ENCODE measurements around the gene NACC2.
"Not testable (repeated sequence)": the region's sequence is repeated elsewhere in the genome, so short reads cannot be mapped to it uniquely, and the experiment has no call there.

Gene NACC2

DNA sequence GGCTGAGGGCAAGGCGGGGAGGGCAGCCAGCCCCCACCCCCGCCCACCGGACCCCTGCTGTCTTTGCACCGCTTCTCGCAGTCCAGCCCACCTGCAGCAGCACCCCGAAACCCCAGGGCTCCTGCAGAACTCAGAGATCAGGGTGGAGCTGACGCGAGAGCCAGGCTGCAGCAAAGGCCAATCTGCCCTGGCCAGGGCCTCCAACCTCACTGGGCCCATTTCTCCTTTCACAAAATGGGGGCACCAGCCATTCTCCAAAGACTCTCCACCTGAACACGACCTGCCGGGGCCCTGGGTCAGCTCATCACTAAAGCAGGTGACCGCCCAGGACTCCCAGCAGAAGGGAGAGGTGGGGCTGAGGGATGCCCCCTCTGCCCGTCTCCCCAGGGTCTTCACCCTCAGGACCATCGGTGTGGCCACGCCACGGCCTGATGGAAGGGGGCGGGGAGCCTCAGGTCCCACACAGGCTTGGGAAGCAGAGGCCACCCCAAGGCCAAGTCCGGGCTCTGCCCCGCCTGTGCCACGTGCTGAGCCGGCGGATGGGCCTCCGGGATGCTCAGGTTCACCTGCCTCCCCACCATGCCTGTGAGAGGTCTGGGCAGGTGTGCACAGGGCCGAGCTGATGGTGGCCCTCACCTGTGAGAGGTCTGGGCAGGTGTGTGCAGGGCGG is 13.1 kb downstream of the NACC2 start:
- DNase-seq (ENCODE audit: low read depth in 1 of 2, low spot score in 1 of 2), result no peak

GRCh38 chr9:136081113-136081825 is 13.8 kb downstream of the NACC2 start:
- no peak for DNase-seq (ENCODE audit: low read depth in 1 of 2, low spot score in 1 of 2)

GRCh38 chr9:136080716-136081112 is 14.4 kb downstream of the NACC2 start:
- no peak for DNase-seq (ENCODE audit: low read depth in 1 of 2, low spot score in 1 of 2)

DNA sequence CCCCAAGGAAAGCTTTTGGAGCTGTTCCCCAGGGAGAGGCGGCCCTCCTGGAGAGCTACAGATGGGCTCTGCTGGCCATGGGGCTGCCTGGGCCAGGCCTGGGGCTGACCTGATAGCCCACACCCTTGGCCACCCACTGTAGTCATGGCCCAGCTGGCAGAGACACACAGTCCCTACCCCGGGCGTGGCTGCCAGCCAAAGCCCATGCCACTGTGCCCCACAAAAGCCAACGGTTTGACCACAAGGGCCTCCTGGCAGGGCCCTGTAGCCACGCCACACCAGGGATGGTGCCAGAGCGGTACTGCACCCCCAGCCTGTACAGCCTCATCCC is 15.2 kb downstream of the NACC2 start:
- DNase-seq (ENCODE audit: low read depth in 1 of 2, low spot score in 1 of 2), result no peak

GRCh38 chr9:136079211-136079915 is 15.7 kb downstream of the NACC2 start:
- no peak for DNase-seq (ENCODE audit: low read depth in 1 of 2, low spot score in 1 of 2)

DNA sequence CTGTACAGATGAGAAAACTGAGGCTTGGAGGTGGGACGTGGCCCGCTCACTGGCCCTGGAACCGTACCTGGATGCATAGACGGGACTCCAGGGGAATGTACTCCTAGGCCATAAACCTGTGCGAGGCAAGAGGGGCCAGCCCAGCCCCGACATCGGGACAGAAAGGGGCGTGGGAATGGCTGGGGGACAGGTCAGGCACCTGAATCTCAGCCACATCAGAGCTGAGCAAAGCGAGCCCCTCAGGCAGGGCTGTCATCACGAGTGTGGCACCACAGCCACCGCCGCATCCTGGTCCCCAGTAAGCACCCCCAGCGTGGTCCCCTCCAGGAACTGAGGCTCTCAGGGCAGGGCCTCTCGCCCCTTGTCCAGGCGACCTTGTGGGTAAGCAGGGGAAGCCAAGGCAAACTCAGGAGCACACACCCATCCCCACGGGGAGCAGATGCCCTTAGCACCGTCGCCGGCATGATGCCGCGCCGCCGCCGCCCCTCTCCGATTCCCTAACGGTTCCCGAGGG is 16.5 kb downstream of the NACC2 start:
- DNase-seq (ENCODE audit: low read depth in 1 of 2, low spot score in 1 of 2), result no peak

GRCh38 chr9:136078024-136078423 is 17.1 kb downstream of the NACC2 start:
- DNase-seq (ENCODE audit: low read depth in 1 of 2, low spot score in 1 of 2), result no peak

GRCh38 chr9:136077491-136077890 is 17.6 kb downstream of the NACC2 start:
- DNase-seq (ENCODE audit: low read depth in 1 of 2, low spot score in 1 of 2), result no peak

GRCh38 chr9:136075881-136076678 is 19.0 kb downstream of the NACC2 start:
- DNase-seq (ENCODE audit: low read depth in 1 of 2, low spot score in 1 of 2), result no peak

DNA sequence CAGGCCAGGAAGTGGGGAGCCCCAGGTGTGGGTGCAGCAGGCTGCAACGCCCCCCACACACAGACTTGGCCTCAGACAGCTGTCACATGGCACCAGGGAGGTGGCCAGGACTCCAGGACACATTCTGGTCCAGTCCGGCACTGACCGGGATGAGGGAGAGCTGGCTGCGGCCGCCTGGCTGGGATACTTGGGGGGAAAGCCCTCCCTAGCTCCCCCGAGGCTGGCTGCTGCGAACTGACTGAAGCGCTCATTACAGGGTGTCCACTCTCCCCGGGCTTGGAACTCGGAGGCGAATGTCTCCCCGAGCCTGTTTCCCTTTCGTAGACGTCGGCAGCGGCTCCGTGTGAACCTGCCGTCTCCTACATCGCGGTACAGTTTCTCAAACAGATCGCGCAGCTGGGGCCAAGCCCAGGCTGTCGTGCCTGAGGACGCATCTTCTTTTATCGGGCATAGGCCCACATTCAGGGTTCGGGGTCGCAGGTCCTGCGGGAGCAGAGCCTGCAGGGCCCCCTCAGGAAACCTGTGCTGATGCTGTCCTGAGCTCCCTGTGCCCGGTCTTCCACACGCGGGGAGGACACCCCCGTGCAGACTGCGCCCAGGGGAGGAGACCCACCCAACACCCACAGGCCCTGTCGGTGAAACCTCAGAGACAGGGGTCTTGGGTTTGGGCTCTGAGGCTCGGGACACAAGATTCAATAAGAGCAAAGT is 19.8 kb downstream of the NACC2 start:
- DNase-seq (ENCODE audit: low read depth in 1 of 2, low spot score in 1 of 2), result no peak

GRCh38 chr9:136074706-136075105 is 20.4 kb downstream of the NACC2 start:
- DNase-seq (ENCODE audit: low read depth in 1 of 2, low spot score in 1 of 2), result no peak

GRCh38 chr9:136062657-136063439 is 32.2 kb downstream of the NACC2 start:
- DNase-seq (ENCODE audit: low read depth in 1 of 2, low spot score in 1 of 2), result no peak

- DNase-seq (ENCODE audit: low read depth in 1 of 2, low spot score in 1 of 2), result not testable (repeated sequence)
Measured at GRCh38 chr9:136061916-136062315, 33.2 kb downstream of the NACC2 start.

DNA sequence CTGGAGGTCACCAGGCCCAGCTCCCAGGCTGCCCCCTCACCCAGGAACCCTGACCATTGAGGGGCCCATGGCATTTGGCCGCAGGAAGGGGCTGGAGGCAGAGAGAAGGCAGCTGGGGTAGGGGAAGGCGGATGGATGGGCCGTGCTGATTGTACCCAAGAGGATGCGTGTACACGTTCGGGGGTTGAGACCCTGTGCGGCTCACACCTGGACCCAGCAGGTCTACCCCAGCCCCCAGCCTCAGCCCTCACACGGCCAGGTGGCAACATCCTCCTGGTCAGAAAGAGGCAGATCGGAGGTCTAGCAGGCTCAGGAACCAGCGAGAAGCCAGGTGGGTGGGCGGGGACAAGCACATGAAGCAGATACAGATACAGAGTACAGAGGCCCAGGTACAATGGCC is 33.7 kb downstream of the NACC2 start:
- no peak for DNase-seq (ENCODE audit: low read depth in 1 of 2, low spot score in 1 of 2)

DNA sequence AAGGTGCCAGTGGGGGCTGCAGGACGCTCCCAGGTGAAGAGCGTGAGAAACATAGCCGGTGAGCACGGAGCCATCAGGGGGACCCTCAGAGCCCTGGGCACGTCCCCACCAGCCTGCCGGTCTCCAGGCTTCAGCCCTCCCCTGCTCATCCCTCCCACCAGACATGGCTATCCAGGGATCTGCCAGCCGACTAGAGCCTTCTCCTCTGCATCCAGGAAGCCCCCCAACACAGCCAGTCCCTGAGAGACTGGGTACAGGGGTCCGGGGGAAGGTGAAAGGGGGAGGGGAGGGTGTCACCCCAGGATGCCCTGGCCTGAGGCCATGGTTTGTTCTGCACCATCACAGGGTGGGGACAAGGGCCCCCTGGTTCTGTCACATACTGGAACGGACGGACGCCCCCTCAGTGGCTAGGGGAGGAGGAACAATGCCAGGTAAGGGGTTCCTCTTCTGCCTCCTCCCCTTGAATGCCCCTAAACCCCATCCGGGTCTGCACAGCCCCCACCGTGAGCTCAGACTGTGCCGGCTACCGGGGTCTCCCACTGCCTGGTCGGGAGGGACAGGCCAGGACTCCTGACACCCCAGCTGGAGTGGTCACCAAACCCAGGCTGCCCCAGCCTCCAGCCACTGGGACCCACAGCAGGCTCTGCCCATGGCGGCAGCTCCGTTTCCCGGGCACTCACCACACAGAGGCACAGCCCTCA is 34.3 kb downstream of the NACC2 start:
- DNase-seq (ENCODE audit: low read depth in 1 of 2, low spot score in 1 of 2), result no peak

DNA sequence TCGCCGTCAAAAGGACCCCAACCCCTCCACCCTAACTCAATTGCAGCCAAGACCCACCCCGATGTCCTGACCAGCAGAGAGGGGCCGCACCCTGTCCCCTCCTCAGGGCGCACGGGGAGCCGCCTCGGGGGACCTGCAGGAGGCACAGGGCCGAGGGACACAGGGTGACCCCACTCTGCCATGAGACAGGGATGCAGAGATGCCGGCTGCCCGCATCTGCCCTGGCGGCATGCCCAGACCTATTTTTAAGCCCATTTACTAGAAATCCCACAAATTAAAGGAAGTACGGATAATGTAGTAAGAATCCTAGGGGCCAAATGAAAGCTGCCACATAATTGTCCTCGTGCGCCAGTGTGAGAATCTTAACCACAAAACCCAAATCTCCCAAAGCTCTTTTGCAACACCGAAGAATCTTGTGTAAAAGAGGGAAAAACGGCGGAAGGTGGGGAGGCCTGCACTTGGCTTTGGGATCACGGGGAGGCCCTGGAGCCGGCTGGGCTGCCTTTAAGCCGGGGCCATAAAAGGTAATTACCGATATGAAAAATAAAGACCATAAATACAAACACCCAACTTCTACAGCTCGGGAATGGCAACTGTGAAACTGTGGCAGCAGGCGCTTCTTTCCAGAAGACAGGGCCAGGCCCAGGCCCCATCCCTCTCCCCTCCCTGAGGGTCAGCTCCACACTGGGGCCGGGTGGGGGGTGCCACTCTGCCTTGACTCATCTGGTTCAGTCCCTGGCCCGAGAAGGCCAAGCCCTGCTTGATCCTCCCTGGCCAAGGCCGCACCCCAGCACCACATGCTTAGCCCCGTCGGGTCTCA is 35.0 kb downstream of the NACC2 start:
- DNase-seq (ENCODE audit: low read depth in 1 of 2, low spot score in 1 of 2), result no peak

GRCh38 chr9:136059321-136059791 is 35.7 kb downstream of the NACC2 start:
- no peak for DNase-seq (ENCODE audit: low read depth in 1 of 2, low spot score in 1 of 2)

- no peak for DNase-seq (ENCODE audit: low read depth in 1 of 2, low spot score in 1 of 2)
Measured at GRCh38 chr9:136058801-136059302, 36.2 kb downstream of the NACC2 start.
